HepG2 (cell line): Measurements from ENCODE around the gene ONECUT2.

Experiments
- FIP1L1 ChIP-seq: fragments of 200-400 bp; formaldehyde crosslinking; IDR thresholded peaks from 2 replicates; pipeline ENCODE4 v1.6.1; 2018; ENCODE audit warnings: low read depth, mild to moderate bottlenecking, low read length, moderate library complexity, borderline replicate concordance; ENCODE audit not compliant: insufficient read depth
- HDAC1 ChIP-seq: sonication (generic); formaldehyde crosslinking; IDR thresholded peaks from 2 replicates; pipeline ENCODE4 v1.5.1; 2020; ENCODE audit warnings: mild to moderate bottlenecking, missing genetic modification reagents
- IRF2 ChIP-seq: IDR thresholded peaks from 2 replicates; pipeline ENCODE4 v1.6.1; 2018; ENCODE audit warnings: missing genetic modification reagents, missing compliant biosample characterization
- SAFB2 ChIP-seq: sonication (generic); formaldehyde crosslinking; IDR thresholded peaks from 2 replicates; pipeline ENCODE4 v1.5.1; 2020; ENCODE audit warnings: missing genetic modification reagents, low read depth, mild to moderate bottlenecking, borderline replicate concordance
- TF ChIP-seq, protein P1 (sequence below): sonication (generic); formaldehyde crosslinking; IDR thresholded peaks from 2 replicates; pipeline ENCODE4 v1.4.0; 2020; ENCODE audit warnings: missing genetic modification reagents, mild to moderate bottlenecking, borderline replicate concordance
- TF ChIP-seq, protein P2 (sequence below): sonication (generic); formaldehyde crosslinking; IDR thresholded peaks from 2 replicates; pipeline ENCODE4 v1.4.0; 2020; ENCODE audit warnings: mild to moderate bottlenecking, missing genetic modification reagents
- TF ChIP-seq, protein P3 (sequence below): sonication (generic); formaldehyde crosslinking; IDR thresholded peaks from 2 replicates; pipeline ENCODE4 v1.8.1; 2022; ENCODE audit warnings: mild to moderate bottlenecking, missing genetic modification reagents
- TF ChIP-seq, protein P4 (sequence below): sonication (generic); formaldehyde crosslinking; IDR thresholded peaks from 2 replicates; pipeline ENCODE4 v1.4.0; 2020; ENCODE audit warnings: missing genetic modification reagents, mild to moderate bottlenecking, borderline replicate concordance
- TF ChIP-seq, protein P5 (sequence below): sonication (generic); formaldehyde crosslinking; IDR thresholded peaks from 2 replicates; pipeline ENCODE4 v1.5.0; 2020; ENCODE audit warnings: mild to moderate bottlenecking, missing genetic modification reagents, moderate library complexity

DNA sequence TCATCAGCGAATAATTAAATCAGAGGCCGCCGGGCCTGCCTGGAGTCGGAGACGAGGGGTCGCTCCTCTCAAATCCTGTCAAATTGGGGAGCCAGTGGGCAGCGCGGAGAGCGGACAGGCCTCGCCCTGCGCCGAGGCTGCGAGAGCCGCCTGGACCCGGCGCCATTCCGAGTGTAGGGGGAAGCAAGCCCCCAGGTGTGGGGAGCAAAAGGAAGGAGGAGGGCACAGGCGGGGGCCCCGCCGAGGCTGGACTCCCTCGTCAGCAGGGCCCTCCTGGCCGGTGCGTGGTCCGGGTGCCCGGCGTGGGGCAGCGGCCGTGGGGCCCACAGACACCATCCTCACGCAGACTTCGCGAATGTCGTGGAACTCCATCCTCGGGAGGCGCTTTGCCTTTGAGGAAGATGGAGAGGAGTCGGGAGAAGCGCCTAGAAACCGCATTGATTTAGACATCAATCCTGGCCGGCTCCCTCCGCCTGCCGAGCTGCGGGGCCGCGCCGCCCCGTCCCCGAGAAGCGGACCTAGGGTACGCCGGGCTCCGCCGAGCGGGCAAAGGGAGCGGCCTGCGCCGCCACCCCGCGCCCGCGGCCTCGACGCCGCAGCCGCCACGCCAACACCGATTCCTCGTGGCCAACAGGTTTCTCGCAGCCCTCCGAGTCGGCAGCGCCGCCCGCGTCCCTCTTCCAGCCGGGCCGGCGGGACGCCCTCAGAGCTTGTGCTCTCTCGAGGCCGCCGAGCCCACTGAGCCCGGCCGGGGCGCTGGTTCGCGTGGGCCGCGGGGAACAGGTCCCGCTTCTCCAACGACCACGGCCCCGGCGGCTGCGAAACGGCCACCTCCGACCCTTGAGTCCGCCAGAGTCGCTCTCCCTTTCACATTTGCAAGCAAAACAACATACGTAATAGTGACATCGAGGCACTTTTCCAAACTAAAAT lies 6.7 kb upstream of the ONECUT2 start:
- TF ChIP-seq, protein P1, sequence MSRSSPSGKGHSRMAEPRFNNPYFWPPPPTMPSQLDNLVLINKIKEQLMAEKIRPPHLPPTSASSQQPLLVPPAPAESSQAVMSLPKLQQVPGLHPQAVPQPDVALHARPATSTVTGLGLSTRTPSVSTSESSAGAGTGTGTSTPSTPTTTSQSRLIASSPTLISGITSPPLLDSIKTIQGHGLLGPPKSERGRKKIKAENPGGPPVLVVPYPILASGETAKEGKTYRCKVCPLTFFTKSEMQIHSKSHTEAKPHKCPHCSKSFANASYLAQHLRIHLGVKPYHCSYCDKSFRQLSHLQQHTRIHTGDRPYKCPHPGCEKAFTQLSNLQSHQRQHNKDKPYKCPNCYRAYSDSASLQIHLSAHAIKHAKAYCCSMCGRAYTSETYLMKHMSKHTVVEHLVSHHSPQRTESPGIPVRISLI: no peak
- TF ChIP-seq, protein P2, sequence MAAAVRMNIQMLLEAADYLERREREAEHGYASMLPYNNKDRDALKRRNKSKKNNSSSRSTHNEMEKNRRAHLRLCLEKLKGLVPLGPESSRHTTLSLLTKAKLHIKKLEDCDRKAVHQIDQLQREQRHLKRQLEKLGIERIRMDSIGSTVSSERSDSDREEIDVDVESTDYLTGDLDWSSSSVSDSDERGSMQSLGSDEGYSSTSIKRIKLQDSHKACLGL (CRISPR knock-in tag): no peak
- TF ChIP-seq IRF2 (no peak), FIP1L1 (no peak), SAFB2 (CRISPR knock-in tag) (no peak), HDAC1 (CRISPR knock-in tag) (no peak)
- TF ChIP-seq, protein P3, sequence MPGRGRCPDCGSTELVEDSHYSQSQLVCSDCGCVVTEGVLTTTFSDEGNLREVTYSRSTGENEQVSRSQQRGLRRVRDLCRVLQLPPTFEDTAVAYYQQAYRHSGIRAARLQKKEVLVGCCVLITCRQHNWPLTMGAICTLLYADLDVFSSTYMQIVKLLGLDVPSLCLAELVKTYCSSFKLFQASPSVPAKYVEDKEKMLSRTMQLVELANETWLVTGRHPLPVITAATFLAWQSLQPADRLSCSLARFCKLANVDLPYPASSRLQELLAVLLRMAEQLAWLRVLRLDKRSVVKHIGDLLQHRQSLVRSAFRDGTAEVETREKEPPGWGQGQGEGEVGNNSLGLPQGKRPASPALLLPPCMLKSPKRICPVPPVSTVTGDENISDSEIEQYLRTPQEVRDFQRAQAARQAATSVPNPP: no peak
- TF ChIP-seq, protein P4, sequence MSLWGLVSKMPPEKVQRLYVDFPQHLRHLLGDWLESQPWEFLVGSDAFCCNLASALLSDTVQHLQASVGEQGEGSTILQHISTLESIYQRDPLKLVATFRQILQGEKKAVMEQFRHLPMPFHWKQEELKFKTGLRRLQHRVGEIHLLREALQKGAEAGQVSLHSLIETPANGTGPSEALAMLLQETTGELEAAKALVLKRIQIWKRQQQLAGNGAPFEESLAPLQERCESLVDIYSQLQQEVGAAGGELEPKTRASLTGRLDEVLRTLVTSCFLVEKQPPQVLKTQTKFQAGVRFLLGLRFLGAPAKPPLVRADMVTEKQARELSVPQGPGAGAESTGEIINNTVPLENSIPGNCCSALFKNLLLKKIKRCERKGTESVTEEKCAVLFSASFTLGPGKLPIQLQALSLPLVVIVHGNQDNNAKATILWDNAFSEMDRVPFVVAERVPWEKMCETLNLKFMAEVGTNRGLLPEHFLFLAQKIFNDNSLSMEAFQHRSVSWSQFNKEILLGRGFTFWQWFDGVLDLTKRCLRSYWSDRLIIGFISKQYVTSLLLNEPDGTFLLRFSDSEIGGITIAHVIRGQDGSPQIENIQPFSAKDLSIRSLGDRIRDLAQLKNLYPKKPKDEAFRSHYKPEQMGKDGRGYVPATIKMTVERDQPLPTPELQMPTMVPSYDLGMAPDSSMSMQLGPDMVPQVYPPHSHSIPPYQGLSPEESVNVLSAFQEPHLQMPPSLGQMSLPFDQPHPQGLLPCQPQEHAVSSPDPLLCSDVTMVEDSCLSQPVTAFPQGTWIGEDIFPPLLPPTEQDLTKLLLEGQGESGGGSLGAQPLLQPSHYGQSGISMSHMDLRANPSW (CRISPR knock-in tag): no peak
- TF ChIP-seq, protein P5, sequence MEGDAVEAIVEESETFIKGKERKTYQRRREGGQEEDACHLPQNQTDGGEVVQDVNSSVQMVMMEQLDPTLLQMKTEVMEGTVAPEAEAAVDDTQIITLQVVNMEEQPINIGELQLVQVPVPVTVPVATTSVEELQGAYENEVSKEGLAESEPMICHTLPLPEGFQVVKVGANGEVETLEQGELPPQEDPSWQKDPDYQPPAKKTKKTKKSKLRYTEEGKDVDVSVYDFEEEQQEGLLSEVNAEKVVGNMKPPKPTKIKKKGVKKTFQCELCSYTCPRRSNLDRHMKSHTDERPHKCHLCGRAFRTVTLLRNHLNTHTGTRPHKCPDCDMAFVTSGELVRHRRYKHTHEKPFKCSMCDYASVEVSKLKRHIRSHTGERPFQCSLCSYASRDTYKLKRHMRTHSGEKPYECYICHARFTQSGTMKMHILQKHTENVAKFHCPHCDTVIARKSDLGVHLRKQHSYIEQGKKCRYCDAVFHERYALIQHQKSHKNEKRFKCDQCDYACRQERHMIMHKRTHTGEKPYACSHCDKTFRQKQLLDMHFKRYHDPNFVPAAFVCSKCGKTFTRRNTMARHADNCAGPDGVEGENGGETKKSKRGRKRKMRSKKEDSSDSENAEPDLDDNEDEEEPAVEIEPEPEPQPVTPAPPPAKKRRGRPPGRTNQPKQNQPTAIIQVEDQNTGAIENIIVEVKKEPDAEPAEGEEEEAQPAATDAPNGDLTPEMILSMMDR: no peak
